Posterior cingulate gyrus (tissue), 11 donors: ENCODE data around the gene LASP1NB.
"Not testable (repeated sequence)": the region's sequence is repeated elsewhere in the genome, so short reads cannot be mapped to it uniquely, and the experiment has no call there.

Source experiments
- DNase-seq, 10 donors: peaks; one replicate each; pipeline versions ENCODE4 v3.0.0 to v3.0.0-alpha.2; 2020 to 2021; ENCODE audit warnings: mixed read lengths in 3 of 10
- intact Hi-C: fragments of 100-400 bp; cut with DNase I; formaldehyde crosslinking; loops from one replicate; pipeline ENCODE4 v1.15.1; 2023

The LASP1NB gene

DNA sequence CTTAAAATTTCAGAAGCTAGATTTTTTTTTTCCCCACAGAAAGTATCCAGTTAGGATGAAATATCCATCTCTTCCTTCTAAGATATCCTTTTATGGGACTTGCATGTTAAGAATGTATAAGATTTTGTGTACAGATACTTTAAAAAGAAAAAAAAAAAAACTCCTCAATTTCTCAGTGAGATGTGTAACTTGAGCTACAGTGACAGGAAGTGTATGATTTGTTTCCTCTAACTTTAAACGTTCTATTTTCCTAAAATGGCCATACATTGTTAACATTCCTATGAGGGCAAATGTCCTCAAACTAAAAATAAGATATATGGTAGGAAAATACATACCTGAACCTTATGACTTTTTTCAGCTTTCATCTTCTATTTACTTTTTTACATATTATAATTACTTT, 32.9 kb downstream of the LASP1NB start:
- no peak for DNase-seq

DNA sequence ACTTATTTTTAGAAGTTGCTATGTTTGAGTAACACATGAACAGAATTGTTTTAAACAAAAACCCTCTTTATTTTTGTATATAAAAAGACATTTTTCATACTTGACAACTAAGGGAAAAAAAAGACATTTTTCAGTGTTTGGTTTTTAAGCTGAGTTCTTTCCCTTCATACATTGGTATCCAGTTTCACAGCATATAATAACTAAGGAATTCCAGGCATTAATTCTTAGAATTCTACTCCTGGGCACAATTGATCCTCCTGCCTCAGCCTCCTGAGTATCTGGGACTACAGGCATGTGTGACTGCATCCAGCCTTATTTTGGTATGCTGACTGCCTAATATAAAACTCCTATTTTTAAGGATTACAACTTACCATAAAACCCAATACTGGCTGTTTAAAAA, 33.3 kb downstream of the LASP1NB start:
- intact Hi-C loops: no loop called here
- no peak for DNase-seq

More for the DNA sequence above, 32.9 kb downstream of the LASP1NB start:
- intact Hi-C loops: no loop called here

DNA sequence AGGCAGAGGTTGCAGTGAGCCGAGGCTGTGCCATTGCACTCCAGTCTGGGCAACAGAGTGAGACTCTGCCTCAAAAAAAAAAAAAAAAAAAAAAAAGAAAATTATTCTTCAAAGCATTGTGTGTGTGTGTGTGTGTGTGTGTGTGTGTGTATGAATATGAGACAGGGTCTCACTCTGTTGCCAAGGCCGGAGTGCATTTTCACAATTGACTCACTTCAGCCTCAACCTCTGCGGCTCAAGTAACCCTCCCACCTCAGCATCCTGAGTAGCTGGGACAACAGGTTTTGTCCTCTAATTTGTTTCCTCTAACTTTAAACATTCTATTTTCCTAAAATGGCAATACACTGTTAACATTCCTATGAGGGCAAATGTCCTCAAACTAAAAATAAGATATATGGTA, 34.1 kb downstream of the LASP1NB start:
- intact Hi-C loops: no loop called here

DNA sequence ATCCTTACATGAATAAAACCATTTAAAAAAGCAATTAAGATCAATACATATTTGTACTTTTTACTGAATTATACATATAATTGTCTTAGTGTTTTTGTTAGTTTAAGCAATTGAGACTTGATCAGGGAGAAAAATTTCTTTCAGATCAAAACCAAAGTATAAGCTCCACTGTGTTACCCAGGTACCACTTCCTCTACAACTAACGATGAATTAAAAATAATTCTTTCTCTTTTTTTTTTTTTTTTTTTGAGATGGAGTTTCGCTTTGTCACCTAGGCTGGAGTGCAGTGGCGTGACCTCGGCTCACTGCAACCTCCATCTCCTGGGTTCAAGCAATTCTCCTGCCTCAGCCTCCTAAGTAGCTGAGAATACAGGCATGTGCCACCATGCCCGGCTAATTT, 35.0 kb downstream of the LASP1NB start:
- intact Hi-C loops: no loop called here
- no peak for DNase-seq

More for the DNA sequence above, 34.1 kb downstream of the LASP1NB start:
- DNase-seq: no peak

DNA sequence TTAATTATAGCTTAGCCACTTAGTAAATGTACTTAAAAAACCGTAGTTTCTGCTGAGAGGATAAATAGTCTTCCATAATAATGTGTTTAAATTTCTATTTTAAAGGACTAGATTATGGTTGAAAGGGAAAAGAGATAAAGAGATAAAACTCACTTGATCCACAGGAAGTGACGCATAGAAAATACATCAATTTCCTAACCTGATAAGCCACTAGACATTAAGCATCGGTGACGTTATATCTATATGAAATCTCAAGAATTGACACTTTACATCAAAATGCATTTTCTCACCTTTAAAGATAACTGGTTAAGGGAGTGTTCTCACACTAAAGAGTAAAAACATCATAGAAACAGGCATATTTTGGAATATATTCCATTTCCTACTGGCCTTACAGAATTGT, 36.0 kb downstream of the LASP1NB start:
- intact Hi-C loops: no loop called here

DNA sequence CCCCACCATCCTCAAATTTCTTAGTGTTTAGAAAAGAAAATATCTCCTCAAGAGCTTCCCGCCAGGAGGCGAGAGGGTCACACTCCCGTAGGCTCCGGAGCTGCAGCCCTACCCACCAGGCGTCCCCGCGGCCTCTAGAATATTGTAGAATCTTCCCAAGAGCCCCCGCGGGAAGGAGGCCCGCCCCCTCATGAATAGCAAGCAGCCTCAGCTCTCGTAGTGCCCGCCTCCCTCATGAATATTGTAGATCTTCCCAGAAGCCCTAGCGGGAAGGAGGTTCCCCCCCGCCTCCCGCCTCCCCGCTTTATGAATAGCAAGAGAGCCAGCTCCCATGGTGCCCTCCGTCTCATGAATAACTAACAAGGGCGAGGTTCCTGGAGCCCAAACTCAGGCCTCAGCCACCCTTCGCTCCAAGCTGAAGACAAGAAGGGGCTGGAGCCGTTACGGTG, 41.9 kb downstream of the LASP1NB start, which contains the start of gene FBXO47:
Gene FBXO47 (minus strand): TSS at position 114 of the 449 bp plus-strand sequence. CDS start 4,378 bp downstream, outside the sequence.
- intact Hi-C loops: no loop called here
- DNase-seq: peak; percentile 65 to 97 (median 78)

More for the DNA sequence above, 36.0 kb downstream of the LASP1NB start:
- no peak for DNase-seq

DNA sequence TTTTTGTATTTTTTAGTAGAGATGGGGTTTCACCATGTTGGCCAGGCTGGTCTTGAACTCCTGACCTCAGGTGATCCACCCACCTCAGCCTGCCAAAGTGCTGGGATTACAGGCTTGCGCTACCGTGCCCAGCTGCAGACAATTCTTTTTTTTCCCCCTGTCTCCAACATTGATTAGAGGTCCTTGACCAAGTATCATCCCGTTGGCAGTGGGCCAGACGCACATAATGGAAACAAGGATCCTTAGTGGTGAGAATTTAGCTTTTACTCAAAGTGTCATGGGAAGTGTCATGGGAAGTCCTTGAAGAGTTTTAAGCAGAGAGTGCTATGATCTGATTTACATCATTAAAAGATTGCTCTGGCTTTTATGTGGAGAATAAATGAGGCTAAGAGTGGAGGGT, 43.9 kb downstream of the LASP1NB start:
- DNase-seq: no peak
- intact Hi-C loops: no loop called here

DNA sequence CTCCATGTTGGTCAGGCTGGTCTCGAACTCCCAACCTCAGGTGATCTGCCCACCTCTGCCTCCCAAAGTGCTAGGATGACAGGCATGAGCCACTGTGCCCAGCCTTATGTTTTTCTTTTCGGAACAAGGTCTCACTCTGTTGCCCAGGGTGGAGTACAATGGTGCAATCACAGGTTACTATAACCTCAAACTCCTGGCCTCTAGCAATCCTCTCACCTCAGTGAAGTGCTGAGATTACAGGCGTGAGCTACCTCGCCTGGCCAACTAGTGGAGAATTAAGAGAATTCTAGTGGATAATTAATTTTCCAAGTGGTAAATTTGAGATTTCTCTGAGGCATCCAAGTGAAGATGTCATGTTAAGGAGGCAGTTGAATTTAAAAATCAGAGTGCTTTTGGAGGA, 44.7 kb downstream of the LASP1NB start:
- no peak for DNase-seq
- intact Hi-C loops: no loop called here

DNA sequence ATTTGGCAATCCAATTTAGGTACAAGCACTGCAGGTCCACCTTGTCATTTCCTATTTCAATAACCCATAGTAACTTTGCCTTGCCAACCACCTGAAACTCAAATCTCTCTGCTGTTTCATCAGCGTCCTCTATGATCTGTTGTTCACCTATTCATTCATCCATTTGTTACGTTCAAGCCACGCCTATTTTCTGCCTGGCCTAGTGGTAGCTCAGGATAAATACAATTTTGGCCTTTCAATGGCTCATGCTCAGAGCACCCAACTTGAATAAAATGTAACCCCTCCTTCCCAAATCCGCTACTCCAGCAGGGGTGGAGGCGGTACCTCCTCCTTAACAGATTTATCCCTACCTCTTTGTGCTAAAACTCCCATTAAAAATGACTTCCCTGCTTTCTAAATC, 45.4 kb downstream of the LASP1NB start:
- intact Hi-C loops: no loop called here
- no peak for DNase-seq

DNA sequence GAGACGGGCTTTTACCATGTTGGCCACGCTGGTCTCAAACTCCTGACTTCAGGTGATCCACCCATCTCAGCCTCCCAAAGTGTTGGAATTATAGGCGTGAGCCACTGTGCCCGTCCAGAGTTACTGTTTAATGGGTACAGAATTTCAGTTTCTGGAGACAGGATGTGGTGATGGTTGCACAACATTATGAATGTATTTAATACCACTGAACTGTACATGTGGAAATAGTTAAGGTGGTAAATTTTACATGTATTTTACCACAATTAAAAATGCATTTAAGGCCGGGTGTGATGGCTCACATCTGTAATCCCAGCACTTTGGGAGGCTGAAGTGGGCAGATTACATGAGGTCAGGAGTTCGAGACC, 50.8 kb downstream of the LASP1NB start:
- DNase-seq, intact Hi-C loops: not testable (repeated sequence)

DNA sequence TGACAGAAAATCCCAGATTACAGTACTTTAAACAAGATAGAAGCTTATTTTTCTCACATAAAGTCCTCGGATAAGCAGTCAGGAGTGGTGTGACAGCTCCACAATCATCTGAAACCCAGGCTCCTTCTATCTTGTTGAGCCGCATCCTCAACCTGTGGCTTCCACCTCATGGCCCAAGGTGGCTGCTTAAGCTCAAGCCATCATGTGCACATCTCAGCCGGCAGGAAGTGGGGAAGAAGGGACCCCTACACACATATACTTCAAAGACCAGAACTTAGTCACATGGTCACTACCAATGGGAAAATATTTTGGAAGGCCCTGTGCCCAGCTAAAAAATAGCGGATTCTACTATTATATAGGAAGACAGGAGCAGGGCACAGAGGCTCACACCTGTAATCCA, 52.8 kb downstream of the LASP1NB start:
- intact Hi-C loops: no loop called here
- no peak for DNase-seq
